ENCODE data around the gene HSPH1.

HSPH1 gene

GRCh38 chr13:31093145-31093885 lies 68.4 kb downstream of the HSPH1 start:
- no peak for DNase-seq

- no peak for DNase-seq
Measured at GRCh38 chr13:31092646-31093045, 69.1 kb downstream of the HSPH1 start.

GRCh38 chr13:31090961-31091624 lies 70.6 kb downstream of the HSPH1 start:
- DNase-seq: peak; percentile 11

- no peak for DNase-seq
Measured at GRCh38 chr13:31090096-31090495, 71.6 kb downstream of the HSPH1 start.

- no peak for DNase-seq
Measured at GRCh38 chr13:31089649-31090048, 72.1 kb downstream of the HSPH1 start.

GRCh38 chr13:31088826-31089420 lies 72.8 kb downstream of the HSPH1 start:
- DNase-seq: no peak
